CD4-positive, alpha-beta T cell treated with Interleukin-17A for 1 hour (primary cell): ENCODE data around the gene NAXE.
"Not testable (repeated sequence)": the region's sequence is repeated elsewhere in the genome, so short reads cannot be mapped to it uniquely, and the experiment has no call there.

ENCODE experiments used
- DNase-seq: peaks from one replicate; pipeline ENCODE4 v3.0.0-alpha.2; 2020

NAXE gene

DNA sequence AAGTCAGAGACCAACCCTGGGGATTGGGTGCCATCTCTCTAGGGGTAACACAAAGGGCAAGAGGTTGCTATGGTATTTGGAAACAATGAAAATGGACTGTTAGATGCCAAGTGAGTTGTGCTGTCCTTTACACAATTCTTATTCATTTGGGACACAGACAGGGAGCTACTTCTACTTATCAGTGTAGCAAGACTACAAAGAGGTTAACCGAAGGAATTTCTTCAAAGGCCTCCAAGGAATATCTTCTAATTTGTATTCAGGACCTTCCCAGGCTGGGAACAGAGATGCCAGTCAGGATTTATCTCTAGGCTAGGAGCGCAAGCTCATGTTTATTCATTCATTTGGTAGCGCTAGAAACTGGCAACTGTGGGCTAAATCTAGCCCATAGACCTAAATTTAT is 2.6 kb downstream of the NAXE start:
- DNase-seq, result no peak

DNA sequence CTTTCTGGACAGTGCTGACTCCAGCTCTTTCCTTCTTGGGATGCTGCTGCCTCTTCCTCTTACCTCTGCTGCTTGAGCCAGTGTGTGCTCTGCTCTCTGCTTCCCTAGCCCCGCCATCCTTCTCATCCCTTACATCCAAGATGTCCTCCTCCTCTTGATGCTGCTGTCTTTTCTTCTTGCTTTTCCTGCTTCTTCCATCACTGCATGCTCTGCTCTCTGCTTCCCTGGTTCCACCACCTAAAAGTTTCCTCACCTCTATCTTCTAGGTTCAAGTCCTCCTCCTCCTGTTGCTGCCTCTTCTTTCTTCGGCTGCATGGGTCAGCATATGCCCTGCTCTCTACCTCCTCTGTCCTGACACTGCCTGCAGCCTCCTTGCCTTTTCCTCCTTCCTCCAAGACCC is 3.4 kb downstream of the NAXE start:
- no peak for DNase-seq

DNA sequence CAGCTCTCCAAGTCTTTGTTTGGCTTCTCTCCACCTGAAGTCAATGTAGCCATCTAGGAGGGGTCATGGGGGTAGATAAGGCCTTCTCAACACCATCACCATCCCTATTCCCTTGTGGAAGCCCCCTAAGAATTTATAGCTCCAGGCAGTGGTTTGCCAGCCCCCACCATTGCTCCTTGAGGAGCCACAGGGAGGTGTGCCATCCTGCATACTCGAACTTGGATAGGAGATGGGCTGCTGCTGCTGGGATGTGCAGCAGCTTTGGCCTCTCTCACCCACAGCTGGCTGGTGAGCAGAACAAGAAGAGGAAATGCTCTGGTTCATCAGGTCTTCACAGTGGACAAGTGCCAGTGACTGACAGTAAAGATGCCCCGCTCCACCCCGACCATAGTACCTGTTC is 4.8 kb downstream of the NAXE start:
- no peak for DNase-seq

DNA sequence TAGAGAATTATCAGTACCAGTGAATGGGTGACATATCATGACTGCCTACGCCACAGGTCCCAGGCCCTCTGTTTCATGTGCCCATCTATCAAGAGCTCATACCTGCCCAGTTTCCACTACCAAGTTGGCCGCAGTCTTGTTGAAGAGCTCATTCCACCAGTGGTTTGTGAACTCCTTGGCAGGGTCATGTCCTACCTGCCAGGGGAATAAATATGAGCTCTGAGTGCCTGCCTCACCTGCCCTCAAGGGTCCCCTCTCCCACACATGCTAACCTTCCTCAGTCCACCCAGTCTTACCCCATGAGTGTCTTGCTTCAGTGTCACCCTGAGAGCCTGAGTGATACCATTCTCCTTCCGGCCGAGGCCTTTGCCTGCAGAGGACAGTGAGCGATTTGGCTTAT is 6.5 kb downstream of the NAXE start:
- no peak for DNase-seq

DNA sequence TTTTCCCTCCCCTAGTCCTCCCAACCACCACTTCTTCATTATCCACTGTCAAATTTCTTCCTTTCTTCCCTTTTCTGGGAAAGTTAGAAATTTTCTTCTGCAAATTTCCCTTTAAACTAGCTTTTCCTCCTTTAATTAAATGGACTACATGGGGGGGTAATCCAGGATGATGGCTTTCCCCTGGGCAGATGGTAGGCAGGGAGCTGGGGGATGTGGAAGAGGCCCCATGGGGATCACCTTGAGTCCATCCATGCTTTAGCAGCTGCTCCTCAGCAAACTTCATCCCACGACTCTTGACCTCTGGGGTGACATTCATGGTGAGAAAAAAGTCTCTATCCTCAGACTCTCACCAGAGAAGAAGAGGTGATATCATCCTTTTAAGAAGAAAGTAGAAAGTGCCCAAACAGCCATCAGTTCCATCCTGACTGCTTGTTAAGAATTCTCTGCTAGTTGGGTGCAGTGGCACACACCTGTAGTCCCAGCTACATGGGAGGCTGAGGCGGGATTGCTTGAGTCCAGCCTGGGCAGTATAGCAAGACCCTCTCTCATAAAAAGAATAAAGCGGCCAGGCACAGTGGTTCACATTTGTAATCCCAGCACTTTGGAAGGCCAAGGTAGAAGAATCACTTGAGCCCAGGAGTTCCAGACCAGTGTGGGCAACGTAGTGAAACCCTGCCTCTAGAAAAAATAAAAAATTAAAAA is 7.3 kb downstream of the NAXE start:
- no peak for DNase-seq

DNA sequence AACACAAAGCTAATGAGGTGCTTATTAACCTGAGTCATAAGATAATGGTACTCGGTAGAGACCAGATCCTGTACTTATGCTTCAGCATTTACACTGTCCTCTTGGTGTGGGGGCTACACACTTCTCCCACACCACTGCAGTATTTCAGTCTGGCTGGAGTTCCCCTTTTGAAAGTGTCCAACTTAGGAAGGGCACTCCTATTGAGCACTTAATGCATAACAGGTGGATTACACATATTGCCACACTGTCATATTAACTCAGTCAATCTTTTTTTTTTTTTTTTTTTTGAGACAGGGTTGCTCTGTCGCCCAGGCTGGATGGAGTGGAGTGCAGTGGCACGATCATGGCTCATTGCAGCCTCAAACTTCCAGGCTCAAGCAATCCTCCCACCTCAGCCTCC is 8.2 kb downstream of the NAXE start:
- peak; percentile 52 for DNase-seq

DNA sequence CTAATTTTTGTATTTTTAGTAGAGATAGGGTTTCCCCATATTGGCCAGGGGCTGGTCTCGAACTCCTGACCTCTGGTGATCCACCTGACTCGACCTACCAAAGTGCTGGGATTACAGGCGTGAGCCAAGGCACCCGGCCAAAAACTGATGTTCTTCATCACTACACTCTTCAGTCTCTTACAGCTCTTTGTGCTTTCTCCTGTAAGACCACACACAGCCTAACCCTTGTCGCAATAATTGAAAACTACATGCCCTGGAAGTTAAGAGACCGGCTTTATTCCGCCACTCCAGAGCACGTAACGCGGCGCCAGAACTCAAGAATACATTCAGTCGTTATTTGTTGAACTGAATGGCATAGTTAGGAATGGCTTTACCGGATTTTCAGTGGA is 9.2 kb downstream of the NAXE start:
- DNase-seq, result no peak

DNA sequence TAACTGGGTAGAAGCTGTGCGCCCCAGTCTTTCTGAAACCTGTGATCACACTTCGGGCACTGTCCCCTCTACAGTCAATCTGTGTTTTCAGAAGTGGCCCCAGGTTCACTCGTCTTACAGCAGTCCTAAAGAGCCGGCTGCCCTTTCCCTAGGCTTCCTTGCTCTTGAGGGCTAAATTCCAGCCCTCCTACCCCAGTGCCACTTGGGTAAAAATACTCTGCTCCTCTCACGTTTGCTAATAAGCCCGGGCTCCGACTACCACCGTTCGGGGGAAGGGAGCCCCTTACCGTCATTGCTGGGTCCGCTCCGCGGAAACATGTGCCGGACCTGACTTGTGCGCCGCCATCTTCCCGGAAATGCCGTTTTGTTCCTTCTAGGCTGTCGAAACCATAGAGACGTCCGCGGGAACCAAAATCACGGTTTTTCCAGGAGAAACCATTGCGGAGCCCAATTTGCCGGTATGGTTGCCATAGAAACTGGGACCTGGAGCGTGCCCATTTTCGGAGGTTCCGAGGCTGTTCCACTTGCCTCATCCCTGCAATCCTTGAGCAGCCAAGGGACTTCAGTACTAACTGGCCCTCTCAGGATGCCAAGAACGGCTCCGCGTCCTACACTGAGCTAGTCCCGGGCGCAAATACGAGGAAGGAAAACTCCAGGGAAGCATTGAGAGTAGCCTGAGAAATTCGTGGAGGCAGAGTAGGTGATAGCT is 9.7 kb downstream of the NAXE start, which contains the start of gene GPATCH4:
Gene GPATCH4 (minus strand): TSS at position 358 of the 709 bp plus-strand sequence.
- peak; percentile 87 for DNase-seq

DNA sequence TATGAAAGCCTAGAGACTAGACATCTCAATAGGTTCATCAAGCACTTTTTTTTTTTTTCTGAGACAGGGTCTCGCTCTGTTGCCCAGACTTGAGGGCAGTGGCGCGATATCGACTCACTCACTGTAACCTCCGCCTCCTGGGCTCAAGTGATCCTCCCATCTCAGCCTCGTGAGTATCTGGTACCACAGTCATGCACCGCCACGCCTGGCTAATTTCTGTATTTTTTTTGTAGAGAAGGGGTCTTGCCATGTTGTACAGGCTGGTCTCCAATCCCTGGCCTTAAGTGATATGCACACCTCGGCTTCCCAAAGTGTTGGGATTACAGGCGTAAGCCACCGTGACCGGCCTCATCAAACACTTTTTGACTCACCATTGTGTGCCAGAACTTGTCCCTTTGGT is 10.3 kb downstream of the NAXE start:
- no peak for DNase-seq

DNA sequence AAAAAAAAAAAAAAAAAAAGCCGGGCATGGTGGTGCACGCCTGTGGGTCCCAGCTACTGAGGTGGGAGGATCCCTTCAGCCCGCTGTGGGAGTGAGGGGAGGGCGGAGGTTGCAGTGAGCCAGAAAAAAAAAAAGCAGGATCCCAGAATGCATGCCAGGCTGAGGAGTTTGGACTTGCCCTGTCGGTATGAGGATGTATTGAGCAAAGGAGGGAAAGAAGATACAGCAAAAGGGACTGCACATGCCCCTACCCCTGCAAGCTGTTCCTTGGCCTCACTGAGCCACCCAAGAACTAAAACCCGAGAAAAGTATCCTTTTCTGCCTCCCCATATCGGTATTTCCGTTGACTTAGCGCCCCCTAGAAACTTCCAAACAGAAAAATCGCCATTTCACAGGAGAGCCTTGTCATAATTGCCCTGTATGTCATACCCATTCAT is 11.0 kb downstream of the NAXE start:
- peak; percentile 45 for DNase-seq

DNA sequence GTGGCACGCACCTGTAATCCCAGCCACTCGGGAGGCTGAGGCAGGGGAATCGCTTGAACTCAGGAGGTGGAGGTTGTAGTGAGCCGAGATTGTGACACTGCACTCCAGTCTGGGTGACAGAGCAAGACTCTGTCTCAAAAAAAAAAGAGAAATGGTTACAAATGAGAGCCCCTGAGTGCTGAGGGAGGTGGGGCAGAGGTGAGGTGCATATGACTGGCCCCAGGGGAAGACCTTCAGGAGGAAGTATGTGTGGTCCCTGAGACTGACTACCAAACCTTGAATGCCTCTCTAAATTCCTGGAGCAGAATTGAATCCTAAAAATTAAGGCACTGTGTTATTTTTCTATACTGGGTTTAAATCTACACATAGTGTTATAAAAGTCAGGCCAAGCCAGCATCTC is 15.8 kb downstream of the NAXE start:
- not testable (repeated sequence) for DNase-seq

DNA sequence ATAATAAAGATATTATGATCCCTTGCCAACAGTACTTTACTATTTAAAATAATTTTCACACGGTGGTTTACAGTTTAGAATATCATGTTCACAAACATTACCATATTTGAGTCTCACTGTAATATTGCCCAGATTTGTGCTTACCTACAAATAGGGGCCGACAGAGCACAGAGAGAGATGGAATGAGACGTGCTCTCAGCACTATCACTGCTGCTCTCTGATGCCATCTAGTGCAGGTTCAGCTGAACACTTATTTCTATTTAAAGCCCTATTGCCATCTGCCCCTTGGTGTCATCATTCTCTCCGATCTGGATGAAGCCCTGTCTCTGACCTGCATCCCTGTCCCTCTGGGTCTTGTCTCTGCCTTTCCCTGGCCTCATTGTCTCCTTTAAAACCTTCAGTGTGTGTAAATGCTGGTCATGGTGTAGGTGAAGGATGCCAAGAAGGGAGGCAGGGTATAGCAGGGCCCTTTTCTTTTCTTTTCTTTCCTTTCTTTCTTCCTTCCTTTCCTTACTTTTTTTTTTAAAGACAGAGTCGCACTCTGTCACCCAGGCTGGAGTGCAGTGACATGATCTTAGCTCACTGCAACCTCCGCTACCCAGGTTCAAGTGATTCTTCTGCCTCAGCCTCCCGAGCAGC is 16.6 kb downstream of the NAXE start:
- peak; percentile 84 for DNase-seq

DNA sequence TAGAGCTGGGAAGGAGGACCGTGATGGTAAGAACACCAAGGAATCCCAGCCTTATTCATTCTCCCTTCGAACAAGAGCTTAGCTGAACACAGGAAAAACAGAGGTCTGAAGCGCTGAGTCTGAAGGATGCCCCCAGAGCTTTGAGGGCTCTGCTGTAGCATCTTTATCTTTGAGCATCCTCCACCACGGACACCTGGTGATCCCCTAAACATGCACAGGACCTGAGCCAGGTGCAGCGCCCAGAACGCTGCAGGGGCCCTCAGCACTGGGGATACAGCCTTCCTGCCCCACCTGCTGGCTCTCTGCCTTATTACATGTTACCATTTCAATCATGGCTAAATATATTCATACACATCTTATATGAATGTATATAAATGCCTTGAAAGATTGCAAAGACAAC is 17.4 kb downstream of the NAXE start:
- peak; percentile 69 for DNase-seq

DNA sequence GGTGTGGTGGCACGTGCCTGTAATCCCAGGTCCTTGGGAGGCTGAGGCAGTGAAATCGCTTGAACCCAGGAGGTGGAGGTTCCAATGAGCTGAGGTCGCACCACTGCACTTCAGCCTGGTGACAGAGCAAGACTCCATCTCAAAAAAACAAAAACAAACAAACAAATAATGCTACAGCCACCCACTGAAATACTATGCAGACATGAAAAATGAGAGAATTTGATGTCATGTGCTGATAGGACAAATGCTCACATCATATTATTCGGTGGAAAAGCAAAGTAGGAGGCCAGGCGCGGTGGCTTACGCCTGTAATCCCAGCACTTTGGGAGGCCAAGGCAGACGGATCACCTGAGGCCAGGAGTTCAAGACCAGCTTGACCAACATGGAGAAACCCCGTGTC is 18.5 kb downstream of the NAXE start:
- not testable (repeated sequence) for DNase-seq

DNA sequence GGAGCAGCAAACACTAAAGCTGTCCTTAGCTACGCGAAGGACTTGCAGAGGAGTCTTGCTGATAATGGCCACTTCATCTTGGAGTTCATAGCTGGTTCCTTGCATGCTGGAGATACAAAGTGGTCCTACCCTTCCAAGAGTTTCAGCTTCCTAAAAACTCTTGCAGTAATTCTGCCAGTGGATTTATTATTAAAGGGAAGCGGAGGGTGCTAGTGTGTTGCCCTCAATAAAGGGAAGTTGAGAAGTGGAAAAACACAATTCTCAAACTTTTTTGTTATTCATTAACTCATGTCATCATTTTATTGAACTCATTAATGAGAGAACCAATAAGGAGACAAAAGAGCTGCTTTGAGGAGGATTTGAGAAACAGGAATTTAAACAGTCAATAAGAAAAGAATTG is 21.1 kb downstream of the NAXE start:
- DNase-seq, result no peak

DNA sequence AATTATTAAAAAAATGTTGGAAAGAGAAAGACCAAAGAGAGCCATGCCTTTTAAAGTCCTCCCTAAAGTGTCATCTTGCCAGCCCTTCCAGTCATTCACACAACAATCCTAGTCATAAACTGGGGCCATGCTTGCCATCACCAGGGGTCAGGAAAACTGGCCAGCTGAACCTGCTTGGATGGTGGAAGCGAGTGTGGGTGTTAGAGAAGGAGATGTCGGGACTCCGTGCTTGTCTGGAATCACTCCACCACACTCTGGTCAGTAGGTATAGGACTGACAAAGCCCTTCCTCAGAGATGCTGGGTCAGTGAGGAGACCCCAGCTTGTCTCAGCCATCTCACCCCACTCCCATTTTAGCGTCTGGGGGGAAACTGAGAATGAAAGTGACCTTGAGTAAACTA is 24.4 kb downstream of the NAXE start:
- DNase-seq, result no peak

DNA sequence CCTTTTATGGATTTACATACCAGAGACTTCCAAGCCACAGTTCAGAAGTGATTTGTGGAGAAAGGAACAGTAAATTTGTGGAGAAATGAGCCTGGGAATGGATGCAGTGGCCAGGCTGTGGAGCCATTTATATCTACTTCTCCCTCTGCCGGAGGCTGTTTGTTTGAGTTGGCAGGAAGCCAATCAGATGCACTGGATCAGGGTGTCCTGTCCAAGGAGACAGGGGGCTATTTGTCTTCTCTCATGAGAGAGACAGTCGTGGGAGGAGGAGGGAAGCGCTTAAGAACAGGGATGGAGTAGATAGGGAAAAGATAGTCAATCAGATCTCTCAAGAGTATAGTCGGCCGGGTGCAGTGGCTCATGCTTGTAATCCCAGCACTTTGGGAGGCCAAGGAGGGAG is 24.9 kb downstream of the NAXE start:
- no peak for DNase-seq

DNA sequence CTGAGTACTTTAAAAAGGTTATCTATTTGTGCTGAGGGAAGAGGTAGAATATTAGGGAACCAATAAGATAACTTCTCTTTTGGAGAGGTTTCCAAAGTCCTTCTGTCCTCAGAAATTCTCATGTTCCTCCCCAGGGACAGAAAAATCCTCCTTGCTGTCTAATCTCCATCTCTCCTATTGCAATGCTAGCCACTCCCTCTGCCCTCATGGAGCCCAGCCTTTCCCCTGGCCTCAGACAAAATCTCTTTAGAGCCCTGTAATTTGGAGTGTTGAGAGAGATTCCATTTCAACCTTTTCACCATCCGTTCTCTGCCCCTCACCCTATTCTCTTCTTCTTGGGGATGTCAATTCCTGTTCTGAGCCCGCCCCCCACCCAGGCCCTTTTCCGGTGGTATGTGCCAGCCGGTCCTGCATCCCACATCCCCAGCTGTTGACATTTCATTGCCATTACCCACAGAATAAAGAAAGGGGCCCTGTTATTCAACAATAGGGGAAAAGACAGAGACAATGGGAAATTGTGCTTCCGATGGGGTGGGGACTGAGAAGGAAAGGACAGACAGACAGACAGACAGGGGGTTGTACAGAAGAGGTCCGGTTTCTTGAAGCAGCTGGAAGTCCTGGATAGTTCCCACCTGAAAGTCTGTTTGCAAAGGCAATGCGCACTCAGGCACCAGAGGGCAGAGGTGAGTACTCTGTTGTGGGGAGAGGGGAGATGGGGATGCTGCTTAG is 27.4 kb downstream of the NAXE start, which contains the start of gene HAPLN2:
Gene HAPLN2 (plus strand): TSS at position 563 of the 729 bp plus-strand sequence. CDS start 4,076 bp downstream, outside the sequence.
- peak; percentile 13 for DNase-seq

DNA sequence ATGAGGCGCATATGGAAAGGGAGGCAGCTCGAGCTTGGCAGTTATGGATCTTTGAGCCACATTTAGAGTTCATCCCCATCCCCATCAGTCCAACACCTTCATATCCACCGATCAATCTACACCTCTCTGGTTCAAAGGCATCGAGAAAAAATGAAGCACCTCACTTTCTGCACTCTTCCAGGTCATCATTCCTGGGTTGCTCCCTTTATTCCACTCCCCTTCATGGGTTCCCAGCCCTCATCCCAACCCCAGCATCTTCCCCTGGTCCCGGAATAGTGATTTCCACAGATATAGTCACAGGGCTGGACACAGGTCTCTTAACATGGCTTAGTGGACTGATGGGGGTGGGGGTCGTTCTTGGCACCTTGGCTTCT is 28.0 kb downstream of the NAXE start:
- DNase-seq, result no peak

DNA sequence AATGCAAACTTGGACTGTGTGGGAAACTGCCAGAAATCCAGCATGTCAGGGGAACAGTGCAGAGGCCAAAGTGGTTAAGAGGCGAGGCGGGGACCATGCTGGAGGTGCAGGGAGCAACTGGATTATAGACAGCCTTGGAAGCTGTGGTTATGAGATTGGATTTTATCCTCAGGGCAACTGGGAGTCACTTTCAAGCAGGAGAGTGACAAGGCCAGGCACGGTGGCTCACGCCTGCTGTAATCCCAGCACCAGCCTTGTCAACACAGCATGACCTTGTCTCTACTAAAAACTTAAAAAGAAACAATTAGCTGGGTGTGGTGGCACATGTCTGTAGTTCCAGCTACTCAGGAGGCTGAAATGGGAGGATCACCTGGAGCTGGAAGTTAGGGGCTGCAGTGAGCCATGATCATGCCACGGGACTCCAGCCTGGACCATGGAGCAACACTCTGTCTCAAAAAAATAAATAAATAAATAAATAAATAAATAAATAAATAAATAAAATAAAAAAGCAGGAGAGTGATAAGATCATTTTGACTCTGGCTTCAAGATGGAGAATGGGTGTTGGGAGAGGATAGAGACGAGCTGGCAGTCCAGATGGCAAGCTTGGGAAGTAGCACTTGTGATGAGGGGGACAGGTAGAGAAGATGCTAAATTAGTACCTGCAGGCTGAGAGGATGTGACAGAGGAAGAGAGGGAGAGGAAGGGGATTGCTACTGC is 31.2 kb downstream of the NAXE start:
- DNase-seq, result no peak

DNA sequence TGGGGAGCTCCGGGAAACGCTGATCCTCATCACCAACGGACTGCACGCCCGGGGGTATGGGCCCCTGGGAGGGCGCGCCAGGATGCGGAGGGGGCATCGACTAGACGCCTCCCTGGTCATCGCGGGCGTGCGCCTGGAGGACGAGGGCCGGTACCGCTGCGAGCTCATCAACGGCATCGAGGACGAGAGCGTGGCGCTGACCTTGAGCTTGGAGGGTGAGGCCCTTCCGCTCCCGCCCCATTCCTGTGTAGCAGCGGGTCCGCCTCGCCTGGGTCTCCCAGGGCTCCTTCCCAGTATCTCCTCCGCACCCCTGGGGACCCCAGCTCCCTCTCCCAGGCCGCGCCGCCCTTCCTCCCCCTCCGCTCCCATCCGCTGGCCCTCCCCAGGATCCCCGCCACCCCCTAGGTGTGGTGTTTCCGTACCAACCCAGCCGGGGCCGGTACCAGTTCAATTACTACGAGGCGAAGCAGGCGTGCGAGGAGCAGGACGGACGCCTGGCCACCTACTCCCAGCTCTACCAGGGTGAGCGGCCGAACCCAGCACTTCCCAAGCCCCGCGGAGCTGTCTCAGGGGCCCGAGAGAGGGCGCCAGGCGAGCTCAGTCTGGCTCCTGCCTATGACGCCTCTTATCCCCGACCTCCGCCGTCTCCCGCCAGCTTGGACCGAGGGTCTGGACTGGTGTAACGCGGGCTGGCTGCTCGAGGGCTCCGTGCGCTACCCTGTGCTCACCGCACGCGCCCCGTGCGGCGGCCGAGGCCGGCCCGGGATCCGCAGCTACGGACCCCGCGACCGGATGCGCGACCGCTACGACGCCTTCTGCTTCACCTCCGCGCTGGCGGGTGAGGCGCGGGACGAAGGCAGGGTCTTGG is 32.6 kb downstream of the NAXE start:
- DNase-seq, result peak; percentile 34
